Fibroblast of mammary gland (primary cell): ENCODE results near the gene RPS27.

Experiments
- DNase-seq: peaks from one replicate; pipeline ENCODE4 v3.0.0-alpha.2; 2010; ENCODE audit warnings: low read depth
- H3K4me3 ChIP-seq: 2 replicates; pipeline ENCODE4 v1.5.1; 2011; ENCODE audit warnings: low read depth, mild to moderate bottlenecking, low read length, moderate library complexity; ENCODE audit not compliant: control insufficient read depth
- TF ChIP-seq, protein P1 (sequence below): conservative IDR thresholded peaks from 2 replicates; pipeline ENCODE4 v1.5.1; 2011; ENCODE audit warnings: low read depth, low read length, inconsistent platforms; ENCODE audit not compliant: control insufficient read depth, insufficient read depth

Gene RPS27

DNA sequence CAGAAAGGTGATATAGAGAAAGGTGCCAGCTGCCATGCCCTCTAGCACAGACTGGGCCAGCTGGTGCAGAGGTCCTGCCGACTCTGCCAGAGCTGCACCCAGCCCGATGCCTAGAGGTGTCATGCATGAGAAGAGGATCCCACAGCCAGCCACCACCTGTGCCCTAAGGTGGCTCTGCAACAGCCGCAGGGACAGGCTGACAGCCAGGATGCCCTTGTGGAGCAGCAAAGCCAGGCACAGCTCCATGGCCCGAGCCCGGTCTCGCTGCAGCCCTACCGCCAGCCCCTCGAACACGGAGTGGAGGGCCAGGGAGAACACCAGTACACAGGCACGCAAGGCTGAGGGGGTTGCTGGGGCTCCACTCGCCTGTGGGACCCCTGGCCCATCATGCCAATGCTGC lies 30.4 kb upstream of the RPS27 start:
- TF ChIP-seq, protein P1, sequence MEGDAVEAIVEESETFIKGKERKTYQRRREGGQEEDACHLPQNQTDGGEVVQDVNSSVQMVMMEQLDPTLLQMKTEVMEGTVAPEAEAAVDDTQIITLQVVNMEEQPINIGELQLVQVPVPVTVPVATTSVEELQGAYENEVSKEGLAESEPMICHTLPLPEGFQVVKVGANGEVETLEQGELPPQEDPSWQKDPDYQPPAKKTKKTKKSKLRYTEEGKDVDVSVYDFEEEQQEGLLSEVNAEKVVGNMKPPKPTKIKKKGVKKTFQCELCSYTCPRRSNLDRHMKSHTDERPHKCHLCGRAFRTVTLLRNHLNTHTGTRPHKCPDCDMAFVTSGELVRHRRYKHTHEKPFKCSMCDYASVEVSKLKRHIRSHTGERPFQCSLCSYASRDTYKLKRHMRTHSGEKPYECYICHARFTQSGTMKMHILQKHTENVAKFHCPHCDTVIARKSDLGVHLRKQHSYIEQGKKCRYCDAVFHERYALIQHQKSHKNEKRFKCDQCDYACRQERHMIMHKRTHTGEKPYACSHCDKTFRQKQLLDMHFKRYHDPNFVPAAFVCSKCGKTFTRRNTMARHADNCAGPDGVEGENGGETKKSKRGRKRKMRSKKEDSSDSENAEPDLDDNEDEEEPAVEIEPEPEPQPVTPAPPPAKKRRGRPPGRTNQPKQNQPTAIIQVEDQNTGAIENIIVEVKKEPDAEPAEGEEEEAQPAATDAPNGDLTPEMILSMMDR: no peak
- no peak for DNase-seq
- no peak overlapping the region for H3K4me3 ChIP-seq

DNA sequence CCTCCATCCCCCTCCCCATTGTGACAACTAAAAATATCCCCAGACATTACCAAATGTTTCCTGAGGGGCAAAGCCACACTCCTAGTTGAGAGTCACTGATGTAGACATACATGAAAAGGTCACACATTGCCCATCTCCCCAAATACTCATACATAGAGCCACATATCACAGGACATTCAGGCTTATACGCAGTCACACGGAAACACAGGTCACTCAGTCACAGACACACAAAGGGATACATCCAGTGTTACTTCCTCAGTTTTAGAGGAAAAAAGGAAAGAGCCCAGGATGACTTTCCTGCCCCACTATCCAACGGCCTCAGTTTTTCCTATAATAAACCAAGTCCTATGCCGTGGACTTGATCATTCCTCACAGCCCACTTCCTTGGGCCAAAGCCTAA lies 29.1 kb upstream of the RPS27 start:
- no peak for DNase-seq
- H3K4me3 ChIP-seq: no peak overlapping the region
- TF ChIP-seq, protein P1: no peak

DNA sequence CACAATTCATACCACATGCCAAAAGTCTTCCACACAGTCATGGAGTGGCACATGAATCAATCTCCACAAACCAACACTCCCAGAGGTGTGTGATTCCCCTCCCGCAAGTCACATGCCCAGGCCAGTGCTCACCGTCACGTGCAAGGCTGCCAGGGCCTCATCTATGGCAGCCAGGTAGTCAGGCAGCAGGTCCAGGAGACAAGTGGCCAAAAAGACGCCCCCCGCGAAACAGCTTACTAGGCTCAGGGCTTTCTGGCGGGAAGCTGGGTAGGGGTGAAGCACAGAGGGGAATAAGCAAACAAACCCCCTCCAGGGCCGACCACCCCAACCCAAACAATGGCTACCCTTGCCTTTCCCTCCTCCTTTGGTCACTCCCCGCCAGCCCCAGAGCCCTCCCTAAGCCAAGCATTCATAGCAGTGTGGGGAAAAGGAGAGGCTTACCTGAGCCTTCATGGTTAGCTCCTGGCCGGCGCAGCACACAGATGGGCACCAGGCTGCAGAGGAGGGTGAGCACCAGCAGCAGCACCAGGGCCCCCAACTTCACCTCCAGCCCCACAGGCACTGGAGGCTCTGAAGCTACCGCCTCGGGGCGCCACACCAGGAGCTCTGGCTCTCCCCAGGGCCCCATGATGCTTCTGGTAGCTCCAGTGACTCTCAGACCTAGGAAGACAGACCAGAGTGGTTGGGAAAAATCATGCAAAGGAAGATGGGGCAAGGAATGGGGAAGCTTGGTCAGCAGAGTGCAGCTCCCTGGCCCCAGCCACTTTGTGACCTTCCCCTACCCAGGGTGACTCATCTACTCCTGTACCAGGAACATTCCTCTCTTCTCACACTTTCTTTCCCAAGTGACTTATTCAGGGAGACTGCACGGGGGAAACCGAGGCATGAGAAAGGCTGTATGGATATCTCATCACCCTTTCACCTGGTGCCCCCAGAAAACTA lies 28.2 kb upstream of the RPS27 start:
- peak overlapping the region; percentile 67 for H3K4me3 ChIP-seq
- DNase-seq: peak; percentile 76
- TF ChIP-seq, protein P1: no peak

DNA sequence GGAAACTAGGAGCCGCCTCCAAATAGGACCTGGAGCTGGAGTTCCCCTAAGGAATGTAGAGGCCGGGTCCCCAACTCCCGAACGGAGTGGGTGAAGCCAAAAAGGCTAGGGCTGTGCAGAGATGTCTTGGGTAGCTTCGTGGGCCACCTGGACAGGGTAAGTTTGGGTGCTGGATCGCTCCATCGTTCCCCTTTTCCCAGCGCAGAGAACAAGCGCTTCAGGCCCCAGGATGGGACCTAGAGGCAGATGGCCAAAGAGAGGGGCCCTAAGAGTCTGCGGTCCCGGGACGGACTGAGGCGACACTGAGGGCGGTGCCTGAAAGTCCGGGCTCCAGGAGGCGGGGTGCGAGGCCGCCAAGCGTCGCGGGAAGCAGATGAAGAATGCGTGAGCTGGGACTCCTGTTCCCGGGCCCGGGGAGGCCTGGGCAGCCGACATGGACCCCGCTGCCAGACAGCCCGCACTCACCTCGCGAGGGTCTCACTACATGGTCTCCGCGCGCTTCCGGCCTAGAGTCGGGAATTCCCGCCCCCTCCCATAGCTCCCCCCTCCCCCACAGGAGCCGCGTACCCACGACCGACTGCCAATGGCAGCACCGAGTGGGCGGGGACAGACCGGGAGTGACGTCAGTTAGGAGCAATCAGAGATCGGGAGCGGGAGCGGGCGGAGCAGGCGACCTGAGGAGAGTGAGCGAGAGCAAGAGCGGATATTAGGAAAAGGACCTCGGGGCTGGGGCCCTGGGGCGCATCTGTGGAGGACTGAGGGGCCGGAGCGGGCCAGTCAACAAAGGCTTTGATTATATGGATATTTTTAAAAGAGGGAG lies 27.3 kb upstream of the RPS27 start, which contains the start of gene SLC39A1:
TSS of gene SLC39A1 (minus strand) at position 508 of the 820 bp plus-strand sequence. CDS start 822 bp downstream, outside the sequence.
- DNase-seq: peak; percentile 95
- TF ChIP-seq, protein P1: no peak
- peak within 1 kb of the TSS; percentile 67 for H3K4me3 ChIP-seq

DNA sequence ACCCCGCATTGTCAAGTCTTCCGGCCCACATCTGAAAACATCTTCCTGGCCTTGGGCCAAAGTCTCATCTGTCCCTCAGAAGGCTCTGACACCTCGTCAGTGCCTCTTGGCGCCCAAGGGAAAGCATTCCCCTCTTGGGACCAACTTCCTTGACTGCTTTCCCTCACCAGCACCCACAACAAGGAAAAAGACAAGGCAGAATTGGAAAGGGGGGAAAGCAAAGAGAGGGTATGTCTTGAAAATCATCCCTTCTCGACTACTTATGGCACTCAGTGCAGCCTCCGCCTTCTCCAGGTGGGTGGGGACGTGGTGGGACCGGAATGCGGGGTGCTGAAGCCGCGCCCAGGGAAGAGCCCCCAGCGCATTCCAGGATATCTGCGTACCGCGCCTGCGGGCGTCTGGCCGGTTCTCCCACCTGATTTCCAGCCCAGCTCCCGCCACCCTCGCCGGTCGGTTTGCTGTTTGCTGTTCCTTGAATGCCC lies 26.7 kb upstream of the RPS27 start:
- peak overlapping the region; percentile 67 for H3K4me3 ChIP-seq
- DNase-seq: no peak
- TF ChIP-seq, protein P1: no peak
